GM10847 (cell line): ENCODE data around the gene LARP4B.

Source experiments
- POLR2A ChIP-seq: IDR thresholded peaks from 2 replicates; pipeline ENCODE4 v1.6.1; 2011; ENCODE audit not compliant: insufficient read length; ENCODE audit errors: extremely low read depth

The LARP4B gene

GRCh38 chr10:964988-965417, 33.5 kb upstream of the LARP4B start:
- TF ChIP-seq POLR2A = no peak

GRCh38 chr10:964321-964987, 32.9 kb upstream of the LARP4B start:
- no peak for TF ChIP-seq POLR2A

GRCh38 chr10:963655-964054, 32.1 kb upstream of the LARP4B start:
- no peak for TF ChIP-seq POLR2A

- no peak for TF ChIP-seq POLR2A
Observed at GRCh38 chr10:963186-963585, 31.7 kb upstream of the LARP4B start.

- TF ChIP-seq POLR2A = no peak
Observed at GRCh38 chr10:962342-962741, 30.8 kb upstream of the LARP4B start.

GRCh38 chr10:958856-959255, 27.4 kb upstream of the LARP4B start:
- no peak for TF ChIP-seq POLR2A

- TF ChIP-seq POLR2A = no peak
Observed at GRCh38 chr10:958106-958505, 26.6 kb upstream of the LARP4B start.

- TF ChIP-seq POLR2A = no peak
Observed at GRCh38 chr10:955820-956217, 24.3 kb upstream of the LARP4B start.

GRCh38 chr10:955127-955819, 23.8 kb upstream of the LARP4B start:
- TF ChIP-seq POLR2A = no peak

GRCh38 chr10:954396-954795, 22.9 kb upstream of the LARP4B start:
- no peak for TF ChIP-seq POLR2A

GRCh38 chr10:953836-954235, 22.3 kb upstream of the LARP4B start:
- no peak for TF ChIP-seq POLR2A

GRCh38 chr10:949446-949845, 17.9 kb upstream of the LARP4B start:
- no peak for TF ChIP-seq POLR2A

- TF ChIP-seq POLR2A = no peak
Observed at GRCh38 chr10:948347-948746, 16.8 kb upstream of the LARP4B start.

GRCh38 chr10:947881-948280, 16.4 kb upstream of the LARP4B start:
- TF ChIP-seq POLR2A = no peak

- no peak for TF ChIP-seq POLR2A
Observed at GRCh38 chr10:947051-947450, 15.5 kb upstream of the LARP4B start.

GRCh38 chr10:945778-946177, 14.3 kb upstream of the LARP4B start:
- no peak for TF ChIP-seq POLR2A
